ENCODE data around the gene AHRR.

AHRR gene

GRCh38 chr5:425714-426113, 104.2 kb downstream of the AHRR start:
- Histone ChIP-seq H3K27ac (no peak overlapping the region), H3K79me2 (no peaks in the 10 kb centered on the region)

GRCh38 chr5:426392-426976, 105.0 kb downstream of the AHRR start:
- no peak overlapping the region for H3K9ac ChIP-seq
- H2AFZ ChIP-seq, result no peak overlapping the region
- H3K4me3 ChIP-seq (ENCODE audit: low read depth, low read length), result no peak overlapping the region
- no peaks in the 10 kb centered on the region for H3K9me3 ChIP-seq (ENCODE audit: control insufficient read depth, low read length)
- no peaks in the 10 kb centered on the region for H3K4me1 ChIP-seq
- H3K36me3 ChIP-seq (ENCODE audit: control insufficient read depth, insufficient read depth, low read length), result no peaks in the 10 kb centered on the region
- H3K27ac ChIP-seq, result no peak overlapping the region
- H3K79me2 ChIP-seq, result no peaks in the 10 kb centered on the region
- TF ChIP-seq CTCF (IDR thresholded peaks at IDR 0.05), result no peak
- peaks cover 2% of the 10 kb centered on the region for H3K27me3 ChIP-seq (ENCODE audit: control insufficient read depth, insufficient read depth, low read length)
- H3K4me2 ChIP-seq (ENCODE audit: low read length), result no peak overlapping the region

More at GRCh38 chr5:425714-426113, 104.2 kb downstream of the AHRR start:
- no peak overlapping the region for H3K4me3 ChIP-seq (ENCODE audit: low read depth, low read length)
- no peak overlapping the region for H3K9ac ChIP-seq
- H3K27me3 ChIP-seq (ENCODE audit: control insufficient read depth, insufficient read depth, low read length), result peaks cover 2% of the 10 kb centered on the region
- no peak overlapping the region for H3K4me2 ChIP-seq (ENCODE audit: low read length)
- no peak overlapping the region for H2AFZ ChIP-seq
- H3K9me3 ChIP-seq (ENCODE audit: control insufficient read depth, low read length), result no peaks in the 10 kb centered on the region
- no peaks in the 10 kb centered on the region for H3K36me3 ChIP-seq (ENCODE audit: control insufficient read depth, insufficient read depth, low read length)
- TF ChIP-seq CTCF (IDR thresholded peaks at IDR 0.05), result peak; percentile 9
- no peaks in the 10 kb centered on the region for H3K4me1 ChIP-seq

GRCh38 chr5:427415-428087, 106.0 kb downstream of the AHRR start:
- no peak overlapping the region for H3K4me3 ChIP-seq (ENCODE audit: low read depth, low read length)
- H3K79me2 ChIP-seq, result no peaks in the 10 kb centered on the region
- TF ChIP-seq CTCF (IDR thresholded peaks at IDR 0.05), result no peak
- no peak overlapping the region for H3K4me2 ChIP-seq (ENCODE audit: low read length)
- no peaks in the 10 kb centered on the region for H3K9me3 ChIP-seq (ENCODE audit: control insufficient read depth, low read length)
- H3K4me1 ChIP-seq, result peaks cover 5% of the 10 kb centered on the region
- no peak overlapping the region for H3K9ac ChIP-seq
- no peak overlapping the region for H2AFZ ChIP-seq
- H3K27me3 ChIP-seq (ENCODE audit: control insufficient read depth, insufficient read depth, low read length), result peaks cover 2% of the 10 kb centered on the region
- H3K27ac ChIP-seq, result no peak overlapping the region
- no peaks in the 10 kb centered on the region for H3K36me3 ChIP-seq (ENCODE audit: control insufficient read depth, insufficient read depth, low read length)

- no peak overlapping the region for H3K4me3 ChIP-seq (ENCODE audit: low read depth, low read length)
- no peaks in the 10 kb centered on the region for H3K9me3 ChIP-seq (ENCODE audit: control insufficient read depth, low read length)
- H2AFZ ChIP-seq, result no peak overlapping the region
- TF ChIP-seq CTCF (IDR thresholded peaks at IDR 0.05), result no peak
- H3K27me3 ChIP-seq (ENCODE audit: control insufficient read depth, insufficient read depth, low read length), result peaks cover 2% of the 10 kb centered on the region
- H3K79me2 ChIP-seq, result no peaks in the 10 kb centered on the region
- peaks cover 6% of the 10 kb centered on the region for H3K4me1 ChIP-seq
- no peak overlapping the region for H3K4me2 ChIP-seq (ENCODE audit: low read length)
- no peak overlapping the region for H3K9ac ChIP-seq
- no peaks in the 10 kb centered on the region for H3K36me3 ChIP-seq (ENCODE audit: control insufficient read depth, insufficient read depth, low read length)
- no peak overlapping the region for H3K27ac ChIP-seq
Observed at GRCh38 chr5:428219-428618, 106.7 kb downstream of the AHRR start.
